Transverse colon (tissue), 4 donors: Measurements from ENCODE around the gene GNA15.

Experiments
- CTCF ChIP-seq, 5 experiments: fragments of 200-600 bp in 3 of 5; fragments of 450-650 bp in 2 of 5; sonication (generic) in 3 of 5; IDR thresholded peaks; 1 replicate in 2 of 5; 2 replicates in 3 of 5; pipeline ENCODE4 v1.5.1; 2016 to 2017; ENCODE audit warnings: antibody characterized with exemption in 5 of 5, inconsistent platforms in 3 of 5, mild to moderate bottlenecking in 2 of 5, moderate library complexity in 1 of 5
- EP300 ChIP-seq: sonication (generic); formaldehyde crosslinking; IDR thresholded peaks from one replicate; pipeline ENCODE4 v1.6.1; 2017; ENCODE audit warnings: antibody characterized with exemption, low read depth
- POLR2A ChIP-seq: fragments of 450-650 bp; IDR thresholded peaks from one replicate; pipeline ENCODE4 v1.6.1; 2016; ENCODE audit warnings: antibody characterized with exemption, mild to moderate bottlenecking, moderate library complexity
- POLR2AphosphoS5 ChIP-seq, 3 donors: sonication (generic); formaldehyde crosslinking; IDR thresholded peaks; one replicate each; pipeline ENCODE4 v1.6.1; 2016; ENCODE audit warnings: antibody characterized with exemption in 3 of 3

GRCh38 chr19:3185461-3186159 is 49.8 kb downstream of the GNA15 start, which contains the start of gene NCLN:
- TF ChIP-seq POLR2A (no peak), CTCF (IDR thresholded peaks at IDR 0.05) (no peak), EP300 (no peak), POLR2AphosphoS5 (IDR thresholded peaks at IDR 0.05) (peak in 2 of 3 donors; percentile 30 to 46)
